GM18867 (cell line): ENCODE results near the gene UTS2B.
"Not testable (repeated sequence)": the region's sequence is repeated elsewhere in the genome, so short reads cannot be mapped to it uniquely, and the experiment has no call there.

ENCODE experiments used
- ATAC-seq: cut with Tn5 transposase; IDR thresholded peaks from one replicate; pipeline ENCODE4 v1.9.1; 2021; ENCODE audit warnings: mild to moderate bottlenecking, moderate library complexity; ENCODE audit not compliant: unreplicated experiment

Gene UTS2B

DNA sequence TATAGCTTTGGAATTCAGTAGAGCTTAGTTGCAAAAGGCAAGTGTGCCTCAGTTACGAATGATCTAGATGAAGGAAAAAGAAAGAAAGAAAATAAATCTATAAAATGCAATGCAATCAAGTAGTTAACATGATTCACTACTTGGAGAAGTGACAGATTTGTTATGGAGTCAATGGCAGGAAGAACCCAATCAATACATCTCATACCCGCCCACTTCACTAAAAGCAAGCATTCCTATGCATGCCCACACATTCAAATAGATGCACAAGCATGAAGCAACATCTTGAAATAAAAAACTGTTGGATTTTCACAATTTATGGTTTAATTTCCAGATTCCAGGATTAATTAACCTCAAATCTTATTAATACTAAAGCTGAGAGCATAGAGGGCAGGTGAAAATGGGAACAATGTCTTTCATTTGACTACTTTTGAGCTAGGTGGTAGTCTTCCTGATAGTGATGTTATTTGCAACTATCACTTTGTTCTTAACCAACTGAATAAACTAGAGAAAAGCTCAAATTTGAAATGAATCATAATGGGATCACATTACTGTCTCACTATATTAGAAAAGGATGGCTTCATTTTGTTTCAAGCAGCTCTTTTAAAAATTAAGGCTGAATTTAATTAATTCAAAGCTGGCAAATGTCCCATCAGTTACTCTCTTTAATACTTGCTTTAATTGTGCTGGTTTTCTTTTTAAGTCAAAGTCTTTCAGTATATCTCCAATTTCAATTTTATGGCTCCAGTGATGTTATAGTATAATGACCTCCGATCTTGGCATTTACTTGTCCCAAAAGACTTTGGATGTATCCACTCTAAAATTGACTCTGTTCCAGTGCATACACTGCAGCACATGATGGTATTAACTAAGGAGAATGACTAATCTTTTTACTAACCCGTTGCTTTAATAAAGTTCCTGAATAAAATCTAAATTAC, 47.8 kb downstream of the UTS2B start:
- ATAC-seq, result peak; percentile 8

DNA sequence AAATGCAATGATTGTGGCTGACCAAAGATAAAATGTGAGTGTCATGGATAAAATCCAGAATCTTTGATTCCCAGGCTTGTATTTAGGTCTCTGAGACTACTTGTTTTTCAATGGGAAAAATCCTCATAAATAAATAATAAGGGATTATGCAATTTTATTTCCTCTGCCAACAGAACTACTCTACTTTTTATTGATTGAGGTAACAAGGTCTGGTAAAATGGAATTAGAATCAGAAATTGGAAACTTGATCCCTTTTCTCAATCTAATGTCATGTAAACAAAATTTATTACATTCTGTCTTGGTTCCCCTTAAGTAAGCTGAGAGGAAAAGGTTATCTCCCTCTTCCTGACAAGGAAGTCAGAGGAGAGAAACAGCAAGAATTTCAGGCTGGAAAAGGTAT, 49.4 kb downstream of the UTS2B start:
- no peak for ATAC-seq

DNA sequence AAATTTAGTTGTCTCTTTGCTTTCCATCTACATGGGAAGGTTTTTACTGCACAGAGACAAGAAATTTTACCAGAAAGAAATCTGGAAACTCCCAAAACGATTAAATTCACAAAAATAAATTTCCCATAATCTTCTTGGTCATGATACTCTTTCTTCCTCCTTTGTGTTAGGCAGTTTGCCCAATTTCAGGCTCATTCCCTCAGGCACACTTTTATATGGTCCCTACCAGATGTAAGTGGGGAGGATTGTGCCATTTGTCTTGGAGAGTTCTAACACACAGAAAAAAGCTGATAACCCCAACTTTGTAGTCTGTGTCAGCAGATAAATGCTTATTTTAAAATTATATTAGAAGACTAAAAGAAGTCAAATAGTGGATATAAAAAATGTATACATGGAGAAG, 50.2 kb downstream of the UTS2B start:
- no peak for ATAC-seq

DNA sequence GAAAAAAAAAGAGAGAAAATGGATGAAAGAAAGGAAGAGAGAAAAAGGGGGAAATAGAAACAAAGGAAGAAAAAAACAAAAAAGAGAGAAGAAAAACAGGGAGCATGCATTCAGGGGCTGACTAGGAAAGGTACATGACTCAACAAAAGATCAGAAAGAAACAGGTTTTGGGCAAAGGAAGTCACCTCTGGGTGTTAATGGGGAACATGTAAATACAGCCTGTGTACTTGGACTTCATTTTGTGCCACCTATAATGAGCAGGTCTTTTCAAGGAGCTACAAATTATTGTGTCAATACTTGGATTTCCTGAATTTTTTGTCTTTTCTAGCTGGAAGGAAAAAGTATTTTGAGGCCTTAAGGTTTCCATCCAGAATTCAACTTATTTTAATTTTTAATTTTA, 54.6 kb downstream of the UTS2B start:
- no peak for ATAC-seq

DNA sequence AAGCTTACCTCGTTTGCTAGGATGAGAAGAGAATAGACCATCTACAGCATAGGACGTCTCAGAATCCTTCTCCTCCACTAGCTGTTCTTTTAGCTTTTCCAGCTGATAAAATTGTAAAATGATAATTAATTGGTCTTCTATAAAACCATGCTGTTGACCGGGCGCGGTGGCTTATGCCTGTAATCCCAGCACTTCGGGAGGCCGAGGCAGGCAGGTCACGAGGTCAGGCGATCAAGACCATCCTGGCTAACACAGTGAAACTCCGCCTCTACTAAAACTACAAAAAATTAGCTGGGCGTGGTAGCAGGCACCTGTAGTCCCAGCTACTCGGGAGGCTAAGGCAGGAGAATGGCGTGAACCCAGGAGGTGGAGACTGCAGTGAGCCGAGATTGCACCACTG, 55.1 kb downstream of the UTS2B start:
- not testable (repeated sequence) for ATAC-seq

DNA sequence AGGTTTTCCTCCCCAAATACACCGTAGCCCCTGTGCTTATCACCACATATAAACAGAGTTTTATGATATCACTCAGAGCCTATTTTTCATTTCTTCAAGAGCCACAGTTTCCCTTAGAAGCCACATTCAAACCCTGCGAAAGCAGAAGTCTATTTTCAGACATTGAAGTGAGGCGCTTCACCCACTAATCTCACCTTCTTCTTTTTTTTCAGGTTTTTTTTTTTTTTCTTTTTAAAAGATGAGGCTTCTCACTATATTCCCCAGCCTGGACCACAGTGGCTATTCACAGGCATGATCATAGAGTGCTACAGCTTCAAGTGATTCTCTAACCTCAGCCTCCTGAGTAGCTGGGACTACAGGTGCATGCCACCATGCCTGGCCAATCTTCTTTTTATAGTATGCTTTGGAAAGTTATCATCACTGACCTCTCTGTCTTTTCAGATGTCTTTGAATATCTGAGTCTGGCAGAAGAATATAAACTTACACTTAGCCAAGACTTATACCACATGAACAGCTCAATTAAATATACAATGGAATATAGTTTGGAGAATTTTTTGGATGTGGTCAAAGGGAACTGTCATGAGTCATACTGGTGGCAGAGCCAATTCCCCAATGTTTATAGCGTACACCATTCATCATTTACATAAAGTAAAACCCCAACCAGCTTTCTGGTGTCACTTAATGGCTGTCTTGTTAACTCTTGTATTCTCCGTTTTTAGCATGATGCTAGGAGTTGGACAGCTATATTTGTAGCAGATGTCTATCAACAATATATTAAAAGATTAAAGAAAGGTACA, 60.8 kb downstream of the UTS2B start:
- peak; percentile 78 for ATAC-seq

DNA sequence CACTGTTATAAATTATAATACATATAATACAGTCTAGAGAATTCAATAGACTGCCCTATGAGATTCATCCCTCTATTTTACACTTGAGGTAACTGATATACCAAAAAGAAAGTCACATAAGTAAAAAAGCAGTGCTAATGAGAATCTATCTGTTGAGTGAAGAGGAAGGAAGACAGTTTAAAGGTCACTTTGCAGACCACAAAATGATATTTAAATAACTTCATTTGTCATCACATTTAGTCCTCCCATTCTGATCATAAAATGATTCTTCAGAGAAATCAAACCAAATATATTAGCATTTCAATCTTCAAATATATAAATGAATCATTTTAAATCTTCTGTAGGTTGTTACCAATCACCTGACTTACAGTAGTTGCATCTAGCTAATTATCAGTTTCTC, 61.6 kb downstream of the UTS2B start:
- ATAC-seq, result no peak

DNA sequence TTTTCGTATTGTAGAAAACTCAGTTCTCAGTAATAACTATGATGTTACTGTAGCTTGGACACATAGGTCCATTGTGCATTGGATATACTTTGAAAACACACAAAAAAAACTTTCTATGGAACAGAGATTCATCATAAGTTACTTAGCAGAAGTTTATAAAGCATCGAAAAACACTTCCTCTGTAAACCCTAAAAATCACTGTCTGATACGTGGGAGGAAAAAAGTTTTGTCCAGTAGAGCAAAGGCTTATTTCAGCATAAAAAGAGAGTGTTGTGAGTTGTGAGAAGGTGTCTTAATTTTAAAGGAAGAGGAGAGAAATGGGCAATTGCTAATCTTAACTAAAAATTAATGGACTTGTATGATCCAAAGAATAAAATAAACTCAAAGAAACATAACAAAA, 66.5 kb downstream of the UTS2B start:
- no peak for ATAC-seq

DNA sequence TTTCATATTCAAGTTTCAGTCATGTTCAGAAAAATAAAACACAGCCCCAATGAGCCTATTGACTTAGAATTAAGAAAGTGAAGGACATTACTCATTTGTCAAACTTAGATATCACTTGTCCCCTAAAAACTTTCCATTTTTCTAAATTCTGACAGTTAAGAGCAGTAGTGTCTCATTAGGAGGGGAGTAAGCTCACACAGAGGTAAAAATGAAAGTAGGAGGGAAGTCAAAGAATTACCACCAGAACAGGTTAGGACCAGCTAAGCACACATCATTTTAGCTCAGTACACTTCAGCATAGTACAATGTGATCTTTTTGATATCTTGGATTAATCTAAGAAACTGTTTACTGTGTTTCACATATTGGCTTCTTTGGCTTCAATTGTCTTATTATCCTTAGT, 67.0 kb downstream of the UTS2B start:
- peak; percentile 75 for ATAC-seq

DNA sequence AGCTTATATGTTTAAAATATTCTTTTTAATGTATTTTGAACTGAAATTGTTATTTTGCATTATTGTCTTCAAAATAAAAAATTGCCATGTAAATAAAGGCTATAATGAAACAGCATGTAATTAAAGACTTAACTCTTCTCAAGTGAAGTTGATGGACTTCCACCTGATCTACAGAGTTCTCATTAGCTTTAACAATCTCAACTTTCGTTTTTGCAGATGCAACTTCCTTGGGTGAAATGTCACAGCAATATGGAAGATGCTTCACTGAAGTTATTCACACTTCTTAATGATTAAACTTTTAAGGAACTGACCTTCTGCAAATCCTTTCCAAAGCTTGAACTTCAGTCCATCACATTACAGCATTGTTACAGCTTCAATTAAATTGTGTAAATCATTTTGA, 67.7 kb downstream of the UTS2B start:
- peak; percentile 55 for ATAC-seq

DNA sequence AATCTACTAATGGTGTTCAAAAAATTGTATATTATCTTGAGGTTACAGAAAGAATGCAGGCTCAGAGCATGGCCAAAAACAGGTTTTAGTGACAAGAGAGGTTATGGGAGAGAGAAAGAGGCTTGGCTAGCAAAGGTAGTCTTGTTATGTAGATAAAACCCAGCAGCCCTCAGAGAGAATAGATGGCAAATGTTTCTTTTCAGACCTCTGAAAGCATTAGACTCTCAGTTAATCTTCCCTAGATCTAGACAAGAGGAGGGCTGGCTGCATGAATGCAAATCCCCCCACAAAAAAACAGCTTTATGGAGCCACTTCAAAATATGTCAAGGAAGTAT, 69.1 kb downstream of the UTS2B start:
- no peak for ATAC-seq

DNA sequence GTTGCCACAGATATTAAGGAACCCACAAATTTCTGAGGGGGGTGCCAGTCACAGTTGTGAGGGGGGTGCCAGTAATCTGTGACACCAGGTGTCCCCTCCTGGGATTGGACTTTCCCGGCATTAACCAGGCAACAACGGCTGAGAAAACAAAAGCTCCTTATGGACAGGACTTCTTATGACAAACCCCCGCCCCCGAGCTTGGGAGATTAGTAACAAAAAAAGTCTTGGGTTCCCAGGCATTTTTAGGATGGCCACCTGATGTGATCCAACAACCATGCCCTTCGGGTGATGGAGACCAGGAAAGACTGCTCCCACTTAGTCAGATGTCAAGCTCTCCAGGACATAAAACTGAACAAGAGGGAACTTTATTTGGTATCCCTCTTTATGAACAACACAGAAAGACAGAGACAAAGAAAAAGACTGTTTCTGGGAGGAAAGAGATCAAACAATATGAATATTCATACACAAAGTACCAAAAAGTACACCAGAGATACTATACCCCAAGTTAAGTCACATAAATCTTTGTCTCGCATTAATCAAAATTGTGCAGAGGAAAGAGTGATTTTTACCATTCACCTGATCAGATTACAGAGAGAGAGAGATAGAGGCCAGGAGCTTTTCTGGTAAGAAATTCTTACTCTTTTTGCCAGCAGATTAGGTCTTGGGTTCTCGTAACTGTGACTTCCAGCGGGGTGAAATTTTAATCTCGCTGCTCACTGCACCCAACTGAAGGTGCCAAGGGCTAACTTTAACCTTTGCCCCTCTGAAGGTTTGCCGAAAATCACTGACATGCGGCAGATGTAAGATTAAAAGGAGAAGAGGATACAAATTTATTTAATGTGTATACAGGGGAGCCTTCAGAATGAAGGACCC, 69.7 kb downstream of the UTS2B start:
- no peak for ATAC-seq

DNA sequence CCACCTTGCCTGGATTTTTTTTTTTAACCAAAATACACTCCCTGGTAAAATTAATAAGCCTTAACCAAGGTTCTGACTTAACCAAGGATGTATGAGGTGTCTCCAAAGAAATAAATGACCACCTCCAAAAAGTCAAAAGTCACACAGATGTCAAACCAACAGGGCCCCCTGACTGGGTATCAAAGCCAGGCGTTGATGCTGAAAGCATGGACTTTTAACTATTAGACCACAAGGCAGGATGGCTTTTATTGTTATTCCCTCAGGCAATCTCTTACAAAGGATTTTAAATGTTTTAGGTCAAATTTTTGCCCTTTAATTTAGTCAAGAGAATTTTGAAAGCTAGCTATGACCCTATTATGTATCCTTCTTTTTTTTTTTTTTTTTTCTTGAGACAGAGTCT, 70.8 kb downstream of the UTS2B start:
- no peak for ATAC-seq

DNA sequence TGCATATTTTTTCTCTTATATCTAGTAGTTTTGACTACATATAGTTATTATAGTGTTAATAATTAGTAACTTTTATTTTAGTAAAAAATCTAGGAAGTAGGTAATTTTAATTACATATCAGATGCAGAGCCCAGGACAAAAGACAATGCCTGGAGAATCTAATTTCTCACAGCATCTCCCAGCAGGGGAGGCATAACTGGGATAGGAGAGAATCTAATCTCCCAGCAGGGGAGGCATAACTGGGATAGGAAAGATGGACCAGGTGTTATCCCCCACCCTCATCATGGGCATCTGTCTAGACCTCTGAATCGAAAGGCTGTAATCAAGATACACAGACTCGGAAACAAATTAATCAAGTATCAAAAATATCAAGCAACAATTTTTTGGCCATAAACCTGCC, 73.0 kb downstream of the UTS2B start:
- no peak for ATAC-seq

DNA sequence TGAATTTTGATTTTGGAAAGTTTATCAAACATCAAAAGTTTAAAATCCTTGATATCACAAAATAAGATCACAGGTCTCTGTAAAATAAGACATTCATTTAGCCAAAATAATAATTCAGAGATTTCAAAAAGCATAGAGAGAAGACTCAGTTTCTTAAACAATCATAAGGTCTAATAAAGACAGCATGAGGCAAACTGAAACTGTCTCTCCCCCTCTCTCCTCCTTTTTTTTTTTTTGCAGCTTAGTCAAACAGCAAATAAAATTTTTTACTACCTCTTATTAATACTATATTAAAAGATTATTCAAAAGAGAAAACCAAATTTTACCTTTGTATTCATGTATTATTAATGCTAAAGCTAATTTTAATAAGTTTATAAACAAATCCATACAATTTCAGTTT, 73.9 kb downstream of the UTS2B start:
- no peak for ATAC-seq

DNA sequence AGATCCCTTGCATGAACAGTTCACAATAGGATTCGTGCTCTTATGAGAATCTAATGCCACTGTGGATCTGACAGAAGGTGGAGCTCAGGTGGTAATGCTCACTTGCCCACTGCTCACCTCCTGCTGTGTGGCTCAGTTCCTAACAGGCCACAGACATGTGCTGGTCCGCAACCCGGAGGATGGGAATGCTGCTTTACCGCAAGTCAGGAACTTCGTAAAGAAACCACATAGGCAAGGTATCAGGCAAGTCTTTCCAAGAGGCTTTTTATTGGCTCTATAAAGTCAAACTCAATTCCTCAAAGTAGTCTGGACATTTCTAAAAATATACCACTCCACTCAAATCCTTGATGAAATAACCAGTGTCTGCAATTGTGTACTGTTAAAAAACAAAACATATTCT, 75.2 kb downstream of the UTS2B start:
- no peak for ATAC-seq

DNA sequence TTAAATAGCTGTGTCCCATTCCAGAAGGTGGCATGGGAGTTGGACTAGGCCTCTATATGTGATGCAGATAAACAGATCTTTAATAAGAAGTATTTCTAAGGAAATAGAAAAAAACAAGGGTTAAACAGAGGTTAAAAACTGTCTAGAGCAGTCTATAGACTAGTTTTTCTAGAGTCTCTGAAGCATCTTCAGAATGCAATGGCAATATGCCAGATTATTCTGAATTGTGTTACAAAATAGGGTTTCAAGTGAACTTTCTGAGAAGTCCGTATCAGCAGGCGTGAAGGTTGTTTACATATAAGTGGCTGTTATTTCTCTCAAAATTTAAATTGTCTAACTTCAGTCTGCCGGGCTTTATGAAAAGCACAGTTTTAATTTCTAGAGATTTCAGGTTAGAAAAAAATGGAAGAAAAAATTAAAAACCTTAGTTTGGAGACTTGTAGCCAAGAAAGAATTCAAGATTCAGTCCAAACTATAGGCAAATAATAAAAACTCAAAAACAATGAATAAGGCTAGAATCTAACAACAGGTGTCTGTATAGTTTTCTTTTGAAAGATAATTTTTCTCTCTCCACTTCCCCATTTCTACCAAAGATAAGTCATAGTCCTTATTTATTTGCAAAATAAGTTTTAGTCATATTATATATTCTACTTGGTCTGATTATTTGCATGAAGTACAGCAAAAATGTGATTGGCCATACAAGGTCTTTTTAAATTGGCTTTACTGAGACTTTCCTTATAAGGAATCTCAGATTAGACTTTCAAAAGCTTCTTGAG, 76.0 kb downstream of the UTS2B start:
- peak; percentile 40 for ATAC-seq

DNA sequence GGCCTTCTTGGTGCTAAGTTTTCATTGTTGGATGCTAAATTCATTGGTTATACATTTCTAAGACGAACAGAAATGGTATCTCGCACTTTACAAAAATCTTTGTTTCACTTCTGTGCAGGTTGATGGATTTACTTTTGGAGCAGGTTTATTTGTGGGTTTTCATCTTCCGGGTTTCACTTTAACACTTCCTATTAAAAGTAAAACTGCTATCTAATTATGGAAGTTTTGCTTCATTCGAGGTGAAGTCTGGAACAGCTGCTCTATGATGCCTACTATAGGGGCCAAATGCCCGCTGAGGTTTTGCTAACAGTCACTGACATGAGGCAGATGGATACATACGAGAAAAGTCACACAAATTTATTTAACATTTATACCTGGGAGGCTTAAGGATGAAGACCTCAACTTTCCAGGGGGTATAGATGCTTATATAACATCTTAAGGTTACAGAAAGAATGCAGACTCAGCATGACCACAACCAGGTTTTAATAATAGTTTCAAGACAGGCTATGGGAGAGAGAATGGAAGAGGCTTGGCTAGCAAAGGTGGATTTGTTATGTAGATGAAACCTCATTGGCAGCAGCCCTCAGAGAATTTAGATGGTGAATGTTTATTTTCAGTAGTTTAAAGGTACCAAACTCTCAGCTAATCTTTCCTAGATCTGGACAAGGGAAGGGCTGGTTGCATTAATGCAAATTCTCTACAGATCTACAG, 77.1 kb downstream of the UTS2B start:
- peak; percentile 32 for ATAC-seq

DNA sequence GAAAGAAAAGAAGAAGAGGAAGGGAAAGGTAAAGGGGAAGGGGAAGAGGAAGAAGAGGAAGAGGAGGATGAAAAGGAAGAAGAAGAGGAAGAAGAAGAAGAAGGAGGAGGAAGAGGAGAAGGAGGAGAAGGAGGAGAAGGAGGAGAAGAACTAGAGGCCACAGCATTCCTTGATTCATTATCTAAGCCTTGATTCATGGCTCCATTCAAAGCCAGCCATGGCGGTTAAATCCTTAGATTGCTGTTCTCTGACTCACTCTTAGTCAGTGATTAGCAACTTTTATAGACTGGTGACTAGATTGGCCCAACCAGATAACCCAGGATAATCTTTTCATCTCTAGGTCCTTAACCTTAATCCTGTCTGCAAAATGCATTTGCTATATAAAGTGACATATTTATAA, 83.7 kb downstream of the UTS2B start:
- ATAC-seq, result no peak

DNA sequence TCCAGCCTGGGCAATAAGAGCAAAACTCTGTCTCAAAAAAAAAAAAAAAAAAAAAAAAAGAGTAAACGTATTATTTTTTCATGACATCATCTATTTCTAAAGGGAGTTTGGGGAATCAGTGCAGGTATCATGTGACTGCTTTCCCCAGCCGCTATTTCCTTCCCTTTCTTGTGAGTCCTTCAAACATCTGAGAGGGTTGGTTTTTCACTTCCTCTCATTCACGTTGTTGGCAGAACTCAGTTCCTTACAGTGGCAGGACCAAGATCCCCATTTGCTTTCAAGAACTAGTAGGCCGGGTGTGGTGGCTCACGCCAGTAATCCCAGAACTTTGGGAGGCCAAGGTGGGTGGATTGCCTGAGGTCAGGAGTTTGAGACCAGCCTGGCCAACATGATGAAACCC, 84.3 kb downstream of the UTS2B start:
- ATAC-seq, result peak; percentile 86
